Eye (tissue), 1 donor: ENCODE results near the gene SRRM4.
"Not testable (repeated sequence)": the region's sequence is repeated elsewhere in the genome, so short reads cannot be mapped to it uniquely, and the experiment has no call there.

Source experiments
- DNase-seq: peaks from one replicate; pipeline ENCODE4 v3.0.0-alpha.2; 2015

The SRRM4 gene

DNA sequence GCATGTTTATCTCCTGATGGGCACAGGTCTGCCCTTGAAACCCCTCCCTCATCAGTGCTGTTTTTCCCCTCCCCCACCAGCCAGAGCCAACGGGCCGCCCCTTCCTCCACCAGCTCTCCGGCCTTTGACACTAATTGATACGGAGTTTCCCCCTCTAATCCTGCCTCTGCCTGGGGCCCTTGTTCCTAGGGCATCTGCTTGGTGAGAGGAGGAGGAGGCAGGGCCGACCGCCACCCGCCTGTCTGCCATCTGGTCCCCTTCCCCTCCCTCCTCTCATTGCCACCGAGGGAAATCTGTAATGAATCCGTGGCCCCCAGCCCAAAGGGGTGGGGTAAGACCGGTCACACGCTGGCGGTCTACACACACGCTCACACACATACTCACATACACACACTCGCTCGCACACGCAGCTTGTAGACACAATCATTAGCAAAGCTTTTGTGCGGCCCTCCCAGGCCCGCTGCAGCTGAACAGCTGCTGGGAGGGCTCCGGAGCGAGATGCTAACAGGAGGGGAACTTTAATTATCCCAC, 27.4 kb downstream of the SRRM4 start:
- peak; percentile 96 for DNase-seq

DNA sequence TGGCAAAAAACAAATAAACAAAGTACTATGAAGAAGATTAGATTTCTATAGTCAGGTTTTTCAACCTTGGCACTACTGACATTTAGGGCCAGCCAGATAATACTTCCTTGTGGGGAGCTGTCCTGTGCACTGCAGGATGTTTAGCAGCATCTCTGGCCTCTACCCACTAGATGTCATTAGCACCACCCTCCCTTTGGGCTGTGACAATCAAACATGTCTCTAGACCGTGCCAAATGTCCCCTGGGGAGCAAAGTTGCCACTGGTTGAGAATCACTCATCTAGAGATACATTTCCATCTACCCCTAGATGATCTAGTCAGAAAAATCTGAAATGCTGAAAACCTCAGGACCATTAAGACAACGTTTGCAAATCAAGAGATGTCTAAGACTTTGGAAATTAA, 29.9 kb downstream of the SRRM4 start:
- no peak for DNase-seq

DNA sequence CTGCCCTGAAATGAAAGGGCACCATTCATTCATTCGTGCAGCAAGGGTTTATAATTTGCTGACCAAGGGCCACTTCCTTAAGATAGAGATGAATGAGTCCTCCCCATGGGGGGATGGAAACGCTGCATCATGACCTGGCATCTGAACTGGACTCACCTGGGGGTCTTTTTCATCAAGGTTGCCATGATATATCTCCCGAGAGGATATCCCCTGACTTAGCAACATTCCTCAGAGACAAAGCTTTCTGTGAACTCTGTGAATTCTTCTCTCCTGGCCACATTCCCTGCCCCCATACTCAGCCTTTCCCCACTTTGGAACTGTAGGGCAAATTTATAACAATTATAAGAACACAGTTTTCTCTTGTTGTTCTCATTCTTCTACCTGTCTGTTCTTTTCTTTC, 30.8 kb downstream of the SRRM4 start:
- DNase-seq: no peak

GRCh38 chr12:119013023-119013422, 31.7 kb downstream of the SRRM4 start:
- no peak for DNase-seq

GRCh38 chr12:119014368-119014767, 33.0 kb downstream of the SRRM4 start:
- DNase-seq: no peak

DNA sequence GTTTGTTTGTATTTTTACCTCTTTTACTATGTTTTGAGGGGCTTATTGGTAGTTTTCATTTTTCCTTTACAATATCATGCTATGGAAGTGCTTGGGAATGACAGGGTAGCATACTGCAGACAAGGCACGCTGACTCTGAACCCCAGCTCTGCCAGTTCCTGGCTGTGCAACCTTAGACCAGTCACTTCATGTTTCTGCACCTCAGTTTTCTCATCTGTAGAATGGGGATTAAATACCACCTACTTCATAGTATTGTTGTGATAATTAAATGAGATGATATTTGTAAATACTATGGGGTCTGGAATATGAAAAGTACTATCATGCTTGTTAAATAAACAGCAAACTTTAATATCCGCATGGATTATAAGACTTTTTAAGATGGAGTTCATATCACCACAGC, 35.4 kb downstream of the SRRM4 start:
- DNase-seq: no peak

DNA sequence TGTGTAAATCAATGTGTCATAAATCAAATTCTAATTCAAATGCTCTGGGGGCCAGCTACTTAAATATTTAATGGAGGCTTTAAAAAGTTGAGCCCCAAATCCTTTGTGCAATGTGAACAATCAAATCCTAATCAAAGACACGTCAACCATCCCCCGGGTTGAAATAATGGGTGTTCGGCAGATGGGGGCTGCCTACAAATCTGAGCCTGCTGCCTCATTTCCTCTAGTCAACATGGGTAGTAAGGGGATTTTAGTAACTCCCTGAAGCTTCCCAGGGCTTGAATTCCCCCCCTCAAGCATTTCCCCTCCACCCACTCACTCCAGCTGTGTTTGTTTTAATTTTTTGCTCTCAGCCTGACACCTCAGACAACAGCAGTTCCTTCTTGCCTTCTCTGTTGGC, 37.8 kb downstream of the SRRM4 start:
- DNase-seq: no peak

DNA sequence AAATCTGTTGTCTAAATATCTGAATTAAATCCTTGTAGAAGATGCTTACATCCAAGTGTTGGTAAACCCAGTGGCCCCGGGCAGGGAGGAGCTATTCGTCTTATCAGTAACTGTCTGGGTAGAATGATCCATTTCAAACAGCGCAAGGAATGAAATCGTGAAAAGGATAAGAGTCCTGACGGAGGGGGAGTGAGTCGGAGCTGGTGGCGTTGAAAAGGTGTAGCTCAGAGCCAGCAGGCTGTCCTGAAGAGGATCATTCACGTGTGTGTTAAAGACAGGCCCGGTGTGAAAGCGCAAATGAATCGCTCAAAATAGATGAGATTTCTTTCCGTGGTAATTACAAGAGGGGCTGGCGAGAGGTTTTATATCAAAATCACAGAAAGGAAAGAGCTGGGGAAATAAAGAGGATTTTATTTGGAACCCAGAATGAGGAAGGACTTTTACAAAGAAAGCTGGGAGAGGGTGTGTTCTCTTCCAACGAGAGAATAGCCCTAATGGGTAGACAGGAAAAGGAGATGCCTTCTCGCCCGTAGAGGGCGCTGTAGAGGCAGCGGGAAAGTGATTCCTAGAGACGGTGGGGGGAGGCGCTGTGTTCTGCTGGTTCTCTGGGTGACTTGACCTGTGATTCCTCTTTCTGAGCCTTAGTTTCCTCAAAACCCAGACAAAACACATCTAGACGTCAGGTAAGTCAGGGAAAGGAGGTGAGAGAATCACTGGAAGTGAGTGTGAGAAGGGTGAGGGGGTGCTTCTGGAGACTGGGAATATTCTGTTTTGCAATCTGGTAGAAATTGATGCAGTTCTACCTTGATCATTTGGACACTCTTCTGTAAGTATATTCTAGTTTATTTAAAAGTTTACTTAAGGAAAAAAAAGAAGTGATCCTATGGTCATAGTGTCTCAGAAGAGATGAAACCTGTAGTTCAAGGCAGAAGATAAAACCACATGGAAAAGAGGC, 39.3 kb downstream of the SRRM4 start:
- DNase-seq: peak; percentile 70

DNA sequence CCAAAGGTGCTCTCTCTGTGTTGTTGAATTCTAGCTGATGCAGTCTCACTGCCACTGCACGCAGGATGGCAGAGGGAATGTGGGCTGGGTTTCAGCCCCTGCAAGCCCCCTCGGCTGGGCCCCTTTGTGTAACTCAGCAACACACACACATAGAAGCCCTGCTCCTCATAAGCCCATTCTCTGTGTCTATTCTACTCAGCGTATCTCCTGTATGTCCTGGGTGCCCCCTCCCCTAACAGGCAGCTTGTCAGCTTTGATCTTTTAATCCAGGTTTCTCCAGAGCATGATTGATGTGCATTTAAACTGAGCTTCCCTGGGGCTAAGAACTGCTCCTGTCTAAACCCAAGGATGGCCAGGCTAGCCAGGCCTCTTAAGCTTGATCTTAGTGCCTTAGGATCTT, 43.0 kb downstream of the SRRM4 start:
- peak; percentile 65 for DNase-seq

GRCh38 chr12:119025786-119026185, 44.4 kb downstream of the SRRM4 start:
- no peak for DNase-seq

DNA sequence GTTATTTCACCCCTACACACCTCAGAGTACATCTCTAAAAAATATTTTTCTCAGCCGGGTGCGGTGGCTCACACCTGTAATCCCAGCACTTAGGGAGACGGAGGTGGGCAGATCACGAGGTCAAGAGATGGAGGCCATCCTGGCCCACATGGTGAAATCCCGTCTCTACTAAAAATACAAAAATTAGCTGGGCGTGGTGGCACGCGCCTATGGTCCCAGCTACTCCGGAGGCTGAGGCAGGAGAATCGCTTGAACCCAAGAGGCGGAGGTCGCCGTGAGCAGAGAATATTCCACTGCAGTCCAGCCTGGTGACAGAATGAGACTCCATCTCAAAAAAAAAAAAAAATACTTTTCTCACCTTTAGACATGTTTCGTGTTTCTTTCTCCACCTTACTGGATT, 52.0 kb downstream of the SRRM4 start:
- DNase-seq: not testable (repeated sequence)

DNA sequence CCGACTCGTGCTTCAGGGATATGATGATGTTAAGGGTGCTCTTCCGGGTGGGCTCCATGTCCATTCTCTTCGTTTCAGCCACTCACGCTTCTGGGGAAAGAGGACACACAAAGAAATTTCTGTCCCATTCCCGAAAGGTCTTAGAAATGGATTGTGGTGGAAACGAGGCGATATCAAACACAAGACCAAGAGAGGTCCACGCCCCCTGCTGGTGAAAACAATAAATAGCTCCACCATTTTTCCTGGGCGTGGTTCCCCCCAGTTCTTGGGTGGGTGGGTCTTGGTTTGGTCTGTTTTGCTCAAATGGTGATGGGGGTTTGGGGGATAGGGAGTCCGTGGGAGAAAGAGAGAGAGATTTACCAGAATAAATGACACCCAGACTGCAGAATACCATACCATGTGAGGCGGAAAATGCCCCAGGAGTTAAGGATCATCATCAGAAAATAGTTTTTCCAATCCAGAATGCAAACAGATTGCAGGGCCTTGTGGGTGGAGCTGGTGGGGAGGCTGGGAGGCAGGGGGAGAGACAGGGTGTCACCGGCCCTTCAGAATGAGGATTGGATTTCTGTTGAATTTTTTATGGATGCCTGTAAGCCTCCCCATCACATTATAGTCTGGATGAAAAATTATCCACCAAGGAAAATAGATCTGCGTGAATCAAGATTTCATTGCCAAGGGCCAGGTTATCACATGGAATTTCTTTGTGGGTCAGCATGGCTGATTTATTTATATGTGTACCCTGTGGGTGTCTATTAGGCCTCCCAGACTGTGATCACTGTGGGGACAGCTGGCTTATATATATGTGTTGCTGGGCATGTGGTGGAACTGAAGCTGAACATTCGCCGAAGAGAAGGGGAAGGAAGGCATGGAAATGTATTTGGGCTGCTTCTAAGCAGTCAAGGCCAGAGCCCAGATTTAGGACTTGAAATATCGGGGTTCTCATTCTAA, 55.8 kb downstream of the SRRM4 start:
- peak; percentile 78 for DNase-seq

GRCh38 chr12:119044094-119044493, 62.8 kb downstream of the SRRM4 start:
- no peak for DNase-seq

- DNase-seq: no peak
Measured at GRCh38 chr12:119047641-119048040, 66.3 kb downstream of the SRRM4 start.

GRCh38 chr12:119050663-119051062, 69.3 kb downstream of the SRRM4 start:
- no peak for DNase-seq

DNA sequence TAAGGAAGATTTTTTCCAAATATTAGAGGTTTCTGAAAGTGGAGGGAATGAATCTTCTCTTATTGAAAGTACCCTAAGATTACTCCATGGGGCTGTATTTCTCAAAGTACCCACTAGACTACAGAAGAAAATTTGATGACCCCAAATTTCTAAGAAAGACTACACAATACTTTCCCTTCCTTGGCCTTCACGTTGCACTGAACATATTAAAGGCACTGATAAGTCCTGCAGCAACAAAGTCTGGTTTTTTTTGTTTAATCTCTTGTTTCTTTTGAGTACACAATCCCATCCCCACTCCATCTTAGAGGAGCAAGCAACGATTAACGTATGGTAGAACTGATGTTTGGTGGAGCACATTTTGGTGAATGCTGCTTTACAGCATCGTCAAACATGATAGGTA, 70.1 kb downstream of the SRRM4 start:
- no peak for DNase-seq

DNA sequence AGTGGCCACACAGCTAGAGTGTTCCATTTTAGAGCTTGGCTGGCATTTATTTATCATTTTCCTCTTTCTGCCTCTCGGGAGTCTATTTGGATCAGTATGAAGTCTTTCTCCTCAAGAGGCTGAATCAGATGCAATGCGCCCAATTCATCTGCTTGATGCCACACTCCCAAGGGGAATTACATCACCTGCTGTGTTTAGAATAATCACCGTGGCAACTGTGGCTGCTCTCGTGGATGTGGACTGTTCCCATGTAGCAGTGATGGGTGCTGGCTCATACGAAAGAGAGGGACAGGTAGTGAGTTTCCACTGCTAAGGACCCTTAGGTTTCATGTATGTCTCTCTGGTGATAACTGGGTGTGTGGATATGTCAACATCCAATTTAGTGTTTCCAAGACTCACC, 70.7 kb downstream of the SRRM4 start:
- DNase-seq: no peak

DNA sequence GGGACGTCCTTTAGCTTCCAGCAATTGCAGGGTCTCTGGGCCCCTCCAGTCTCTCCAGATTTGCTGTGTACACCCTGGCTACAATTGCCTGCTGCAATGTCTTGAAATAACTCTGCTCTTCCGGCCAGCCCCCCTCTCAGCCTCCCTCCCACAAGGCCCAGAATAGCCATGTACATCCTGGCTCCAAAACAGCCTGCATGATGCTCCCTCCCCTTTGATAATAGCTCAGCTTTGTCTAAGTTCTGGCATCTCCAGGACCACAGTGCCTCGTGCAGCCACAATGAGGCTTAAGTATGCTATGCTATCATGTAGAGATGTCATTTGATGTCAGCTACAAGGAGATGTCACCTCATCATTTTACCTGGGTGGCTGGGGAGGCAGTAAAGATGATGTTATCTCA, 74.6 kb downstream of the SRRM4 start:
- no peak for DNase-seq

- peak; percentile 86 for DNase-seq
Measured at GRCh38 chr12:119060847-119061796, 79.8 kb downstream of the SRRM4 start.

GRCh38 chr12:119068129-119068856, 87.0 kb downstream of the SRRM4 start:
- DNase-seq: peak; percentile 79

- DNase-seq: peak; percentile 55
Measured at GRCh38 chr12:119069147-119069642, 87.9 kb downstream of the SRRM4 start.
